HG03139 (cell line): Measurements from ENCODE around the gene CYB561.

Experiments
- ATAC-seq: cut with Tn5 transposase; IDR thresholded peaks from one replicate; pipeline ENCODE4 v1.9.1; 2021; ENCODE audit not compliant: unreplicated experiment

The CYB561 gene

DNA sequence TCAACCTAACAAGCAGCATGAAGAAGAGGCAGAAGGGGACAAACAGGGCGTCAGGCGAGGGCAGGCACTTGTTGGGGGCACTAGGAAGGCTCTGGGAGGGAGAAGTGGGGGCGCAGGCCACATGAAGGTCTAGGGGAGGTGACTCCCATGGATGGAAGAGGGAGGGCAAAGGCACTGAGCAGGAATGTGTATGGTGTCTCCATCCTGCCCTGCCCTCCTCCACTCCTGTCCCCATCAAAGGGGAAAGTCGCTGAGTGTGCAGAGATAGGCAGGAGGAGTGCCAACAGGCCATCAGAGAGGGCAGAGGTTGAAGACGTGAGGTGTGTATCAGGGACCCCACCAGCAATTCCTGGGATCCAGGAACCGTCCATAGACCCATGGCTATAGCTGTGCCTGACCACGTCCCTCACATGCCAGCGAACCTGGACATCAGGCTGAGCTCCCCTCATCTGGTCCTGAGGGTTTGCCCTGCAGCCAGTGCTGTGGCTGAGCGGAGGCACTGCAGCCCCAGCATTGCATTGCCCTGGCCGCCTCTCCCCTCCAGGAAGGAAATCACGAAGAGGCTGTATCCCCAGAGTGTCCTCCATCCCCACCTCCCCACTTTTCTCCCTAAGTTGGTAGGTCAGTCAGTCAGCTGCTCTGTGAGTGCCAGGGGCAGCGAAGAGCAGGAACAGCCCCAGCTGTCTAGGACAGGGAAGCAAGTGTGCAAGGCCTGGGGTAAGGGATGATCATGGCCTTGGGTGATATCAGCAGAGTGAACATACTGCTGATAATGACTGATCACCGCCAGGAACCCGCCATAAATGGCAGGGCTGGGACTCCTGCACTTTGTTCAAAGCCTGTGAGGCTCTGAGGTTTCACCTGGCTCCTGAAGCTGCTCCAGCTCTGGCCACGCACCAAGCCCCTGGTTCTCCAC is 6.2 kb upstream of the CYB561 start:
- no peak for ATAC-seq

- ATAC-seq: no peak
Observed at GRCh38 chr17:63451150-63451549, 5.0 kb upstream of the CYB561 start.

- ATAC-seq: no peak
Observed at GRCh38 chr17:63450551-63450950, 4.4 kb upstream of the CYB561 start.

DNA sequence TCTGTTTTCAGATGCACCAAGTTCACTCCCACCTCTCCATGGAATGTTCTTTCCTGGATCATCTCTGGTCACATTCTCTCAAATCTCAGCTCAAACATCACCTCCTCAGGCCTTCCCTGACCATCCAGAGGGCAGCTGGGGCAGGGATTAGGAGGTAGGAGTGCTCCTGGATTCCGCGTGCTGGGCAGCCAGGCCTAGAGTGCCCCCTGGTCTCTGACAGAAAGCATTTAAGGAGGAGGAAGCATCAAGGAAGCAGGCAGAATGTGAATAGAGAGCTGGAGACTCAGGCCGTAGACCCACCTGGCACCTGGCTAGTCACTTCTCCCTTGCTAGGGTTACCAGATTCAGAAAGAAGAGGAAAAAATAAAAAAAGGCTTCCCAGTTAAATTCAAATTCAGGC is 2.5 kb upstream of the CYB561 start:
- ATAC-seq: no peak

DNA sequence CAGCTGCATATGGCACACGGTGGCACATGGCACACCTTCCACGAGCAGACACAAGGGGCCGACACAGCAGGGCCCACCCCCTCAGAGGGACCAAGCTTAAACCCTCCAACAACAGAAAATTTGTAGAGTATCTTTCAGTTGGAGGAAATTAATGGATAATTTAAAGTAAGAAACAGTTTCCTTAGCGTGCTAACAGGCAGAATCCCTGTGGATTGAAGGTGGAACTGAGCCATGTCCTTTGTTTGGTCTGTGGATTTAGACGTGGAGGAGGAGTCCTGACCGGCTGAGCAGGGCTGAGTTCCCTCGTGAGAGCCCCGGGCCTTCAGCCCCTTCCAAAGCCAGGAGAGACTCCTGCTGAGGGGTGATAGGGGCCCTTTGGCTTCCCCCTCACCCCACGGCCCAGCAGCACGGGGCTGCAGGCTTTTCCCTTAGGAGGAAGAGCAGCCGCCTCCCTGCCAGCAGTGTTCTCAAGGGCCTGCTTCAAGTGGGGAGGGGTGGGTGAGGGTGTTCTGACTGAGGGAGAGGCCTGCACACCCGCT is 1.4 kb upstream of the CYB561 start:
- no peak for ATAC-seq

GRCh38 chr17:63446753-63447470 is 806 bp upstream of the CYB561 start:
- peak; percentile 30 for ATAC-seq

DNA sequence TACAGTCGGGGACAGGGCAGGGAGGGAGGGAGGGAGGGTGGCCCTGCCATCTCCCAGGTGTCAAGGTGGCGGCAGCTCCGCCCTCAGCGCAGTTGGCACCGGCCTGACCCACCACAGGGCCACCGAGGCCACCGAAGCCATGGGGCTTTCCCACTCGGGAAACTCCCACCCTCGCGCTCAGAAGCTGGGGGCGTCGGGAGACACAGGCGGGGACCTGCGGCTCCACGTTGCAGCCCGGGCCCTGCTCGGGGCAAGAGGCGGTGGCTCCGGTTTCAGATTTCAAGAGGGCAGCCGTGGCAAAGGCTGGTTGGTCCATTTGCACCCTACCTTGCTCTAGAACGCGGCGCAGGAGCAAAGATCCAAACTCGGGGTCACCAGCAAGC is 544 bp downstream of the CYB561 start:
- peak; percentile 15 for ATAC-seq

- ATAC-seq: no peak
Observed at GRCh38 chr17:63445065-63445464, 1.0 kb downstream of the CYB561 start.

DNA sequence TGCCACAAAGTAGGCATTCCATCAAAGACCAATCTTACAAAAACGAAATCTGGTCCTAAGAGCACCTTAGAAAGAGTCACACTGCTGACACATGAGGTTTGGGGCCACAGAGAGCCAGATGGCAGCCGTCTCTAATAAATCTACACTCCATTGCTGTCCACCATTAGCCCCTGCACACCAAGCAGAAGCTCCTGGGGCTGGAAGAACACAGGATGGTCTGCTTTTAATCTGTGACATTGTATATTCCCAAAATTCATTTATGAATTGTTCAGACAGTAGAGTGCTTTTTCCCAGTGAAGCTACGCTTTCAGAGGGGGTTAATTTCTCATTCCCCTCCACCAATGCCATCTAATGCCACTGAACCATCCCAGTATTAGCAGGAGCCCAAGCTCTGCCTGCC is 1.6 kb downstream of the CYB561 start:
- ATAC-seq: no peak

- no peak for ATAC-seq
Observed at GRCh38 chr17:63443053-63443452, 3.1 kb downstream of the CYB561 start.

GRCh38 chr17:63442549-63443035 is 3.5 kb downstream of the CYB561 start:
- ATAC-seq: no peak

GRCh38 chr17:63442074-63442473 is 4.0 kb downstream of the CYB561 start:
- no peak for ATAC-seq

DNA sequence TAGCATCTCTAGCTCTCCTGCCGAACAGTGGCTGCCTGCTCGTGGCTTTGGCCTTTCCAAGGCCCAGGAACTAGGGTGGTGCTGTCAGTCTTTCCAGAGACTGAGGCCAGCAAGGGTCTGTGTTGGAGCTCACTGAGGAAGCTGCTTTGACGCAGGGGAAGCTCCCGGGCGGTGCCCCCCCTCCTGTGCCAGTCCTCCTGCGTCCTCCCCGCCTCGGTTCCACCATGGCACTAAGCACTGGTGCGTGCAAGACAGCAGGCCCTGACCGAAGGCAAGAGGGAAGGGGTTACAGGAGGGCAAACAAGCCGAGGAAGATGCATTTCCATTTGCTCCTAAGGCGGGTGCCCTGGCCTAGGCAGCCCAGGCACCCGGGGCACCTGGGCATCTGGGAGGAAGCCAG is 4.5 kb downstream of the CYB561 start:
- no peak for ATAC-seq

GRCh38 chr17:63440770-63441335 is 5.3 kb downstream of the CYB561 start:
- ATAC-seq: no peak

DNA sequence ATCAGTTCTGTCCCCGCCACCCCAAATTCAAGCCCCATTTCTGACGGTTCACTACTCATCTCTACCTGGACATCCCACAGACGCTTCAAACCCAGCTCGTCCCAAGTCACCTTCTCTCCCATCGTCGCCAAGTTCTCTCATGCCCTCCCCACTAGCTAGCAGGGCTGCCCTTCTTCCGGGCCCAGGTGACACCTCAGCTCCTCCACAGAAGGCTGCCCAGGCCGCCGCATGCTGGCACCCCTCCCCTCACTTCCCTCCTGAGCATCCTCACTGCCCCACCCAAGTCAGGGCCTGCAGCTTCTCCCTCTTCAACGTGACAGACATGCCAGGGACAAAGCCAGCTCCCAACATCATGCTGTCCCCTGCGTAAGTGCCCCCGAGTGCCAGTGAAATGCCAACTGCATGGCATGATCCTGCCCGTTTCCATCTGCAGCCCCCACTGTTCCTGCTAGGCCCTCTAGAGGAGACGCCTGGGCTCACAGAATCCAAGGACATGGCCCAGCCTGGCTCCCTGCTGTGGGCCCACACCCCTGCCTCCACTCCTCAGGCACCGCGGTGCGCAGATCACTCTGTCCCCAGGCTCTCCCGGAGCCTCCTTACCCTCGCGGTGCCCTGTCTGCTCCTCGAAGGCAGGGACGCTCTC is 5.9 kb downstream of the CYB561 start:
- no peak for ATAC-seq

- ATAC-seq: no peak
Observed at GRCh38 chr17:63439687-63440086, 6.4 kb downstream of the CYB561 start.

- no peak for ATAC-seq
Observed at GRCh38 chr17:63438092-63439051, 7.7 kb downstream of the CYB561 start.

- ATAC-seq: no peak
Observed at GRCh38 chr17:63437287-63438091, 8.6 kb downstream of the CYB561 start.

DNA sequence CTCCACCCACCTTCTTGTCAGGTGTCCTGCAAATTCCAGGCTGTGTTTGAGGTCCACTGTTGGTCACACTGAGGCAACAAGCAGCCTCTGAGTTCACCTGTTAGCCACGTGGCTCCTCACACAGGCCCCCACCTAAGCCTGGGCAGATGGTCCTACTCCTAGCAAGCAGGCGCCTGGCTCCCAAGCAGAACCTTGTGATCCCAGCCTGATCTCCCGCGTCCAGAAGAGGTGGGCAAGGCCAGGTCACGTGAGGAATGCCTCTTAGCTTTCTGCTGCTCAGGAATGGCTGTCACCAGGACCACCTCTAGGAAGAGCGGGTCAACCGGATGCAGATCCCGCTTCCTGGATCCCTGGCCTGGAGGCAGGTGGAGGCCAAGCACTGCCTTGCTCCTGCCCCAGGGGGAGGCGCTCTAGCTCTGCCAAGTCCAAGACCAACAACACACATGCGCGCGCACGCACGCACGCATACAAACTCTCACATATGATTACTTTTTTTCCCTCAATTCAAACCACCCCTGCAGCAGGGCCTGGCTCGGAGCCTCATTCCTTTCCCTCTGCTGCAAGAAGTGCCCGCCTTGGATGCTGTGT is 9.5 kb downstream of the CYB561 start:
- no peak for ATAC-seq
